ENCODE results near the gene MED12L.

The MED12L gene

GRCh38 chr3:151182349-151183079 lies 97.0 kb downstream of the MED12L start:
- DNase-seq: no peak

GRCh38 chr3:151183265-151183671 lies 97.8 kb downstream of the MED12L start:
- DNase-seq: no peak

DNA sequence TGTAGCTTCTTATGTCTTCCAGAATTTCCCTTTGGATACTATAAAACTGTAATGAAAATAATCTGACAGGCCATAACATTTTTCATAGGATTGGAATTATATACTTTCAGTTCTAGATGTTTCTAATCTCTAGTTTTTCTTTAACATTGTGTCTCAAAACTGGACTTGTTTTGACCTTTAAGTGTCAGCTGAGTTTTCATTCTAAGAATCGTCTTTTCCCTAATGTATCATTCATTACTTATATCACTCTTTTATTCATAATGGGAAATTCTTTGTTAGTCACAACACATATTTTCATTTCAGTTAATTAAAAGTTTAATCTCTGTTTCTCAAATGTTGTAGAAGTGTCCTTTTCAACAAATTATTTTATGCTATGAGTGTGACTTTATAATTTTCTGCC lies 105.6 kb downstream of the MED12L start:
- DNase-seq: no peak

- no peak for DNase-seq
These were observed 107.1 kb downstream of the MED12L start for GRCh38 chr3:151192545-151192944.

- no peak for DNase-seq
These were observed 110.4 kb downstream of the MED12L start for GRCh38 chr3:151195826-151196225.

GRCh38 chr3:151196434-151196833 lies 111.0 kb downstream of the MED12L start:
- DNase-seq: no peak

- no peak for DNase-seq
These were observed 111.8 kb downstream of the MED12L start for GRCh38 chr3:151197228-151197627.

GRCh38 chr3:151197981-151198767 lies 112.7 kb downstream of the MED12L start:
- no peak for DNase-seq

DNA sequence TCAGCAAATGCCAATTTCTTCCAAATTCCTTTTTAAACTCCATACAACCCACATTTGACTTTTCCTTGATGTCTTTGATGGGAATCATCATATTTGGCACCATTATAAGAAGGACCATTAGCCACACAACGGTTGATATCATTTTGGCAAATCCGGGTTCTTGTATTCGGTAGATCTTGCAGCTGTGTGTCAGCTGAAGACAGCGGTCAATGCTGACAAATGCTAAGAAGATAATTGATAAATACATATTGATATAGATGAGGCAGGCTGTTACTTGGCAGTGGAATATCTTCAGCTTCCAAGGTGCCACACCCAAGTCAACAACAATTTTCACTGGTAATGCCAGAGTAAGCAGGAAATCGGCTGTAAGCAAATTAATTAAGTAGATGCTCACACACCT lies 113.4 kb downstream of the MED12L start:
- DNase-seq: no peak

DNA sequence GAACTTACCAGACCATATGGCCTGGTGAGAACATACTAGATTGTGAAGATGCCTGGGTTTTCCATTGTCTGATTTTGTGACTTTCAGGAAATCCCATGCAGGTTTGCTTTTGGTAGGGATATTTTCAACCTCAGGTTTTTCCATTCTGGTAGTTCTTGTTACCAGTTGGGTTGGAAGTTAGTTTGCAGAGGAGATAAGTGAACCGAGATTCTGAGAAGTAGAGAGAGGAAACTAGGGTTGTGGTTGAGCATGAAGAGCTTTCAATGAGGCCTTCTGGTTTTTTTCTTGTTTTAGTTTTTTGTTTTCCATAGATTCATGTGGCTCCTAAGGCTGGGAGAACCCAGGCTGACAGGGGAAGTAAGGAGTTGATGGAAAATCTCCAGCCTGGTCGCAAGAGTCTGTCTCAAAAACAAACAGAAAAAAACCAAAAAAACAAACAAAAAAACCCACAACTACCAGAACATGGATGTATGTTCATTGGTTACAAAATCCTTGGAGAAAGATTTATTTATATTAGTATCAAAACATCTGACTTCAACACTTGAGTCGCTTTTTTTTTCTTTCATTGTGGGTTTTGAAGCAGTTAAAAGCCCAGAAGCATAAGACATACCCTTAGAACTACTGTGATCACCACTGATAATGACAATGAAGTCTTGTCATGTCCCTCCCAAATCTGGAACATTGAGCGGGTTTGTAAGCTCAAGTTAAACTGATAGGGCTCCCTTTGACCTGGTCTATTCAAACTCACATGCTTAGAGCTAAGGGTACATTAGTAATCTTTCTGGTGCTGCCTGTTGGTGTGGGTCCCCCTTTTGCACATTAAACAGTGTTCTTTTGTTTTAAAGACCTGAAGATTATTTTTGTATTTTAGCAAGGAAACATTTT lies 114.3 kb downstream of the MED12L start:
- no peak for DNase-seq

- DNase-seq: no peak
These were observed 115.1 kb downstream of the MED12L start for GRCh38 chr3:151200586-151200985.

- no peak for DNase-seq
These were observed 115.7 kb downstream of the MED12L start for GRCh38 chr3:151201051-151201730.

DNA sequence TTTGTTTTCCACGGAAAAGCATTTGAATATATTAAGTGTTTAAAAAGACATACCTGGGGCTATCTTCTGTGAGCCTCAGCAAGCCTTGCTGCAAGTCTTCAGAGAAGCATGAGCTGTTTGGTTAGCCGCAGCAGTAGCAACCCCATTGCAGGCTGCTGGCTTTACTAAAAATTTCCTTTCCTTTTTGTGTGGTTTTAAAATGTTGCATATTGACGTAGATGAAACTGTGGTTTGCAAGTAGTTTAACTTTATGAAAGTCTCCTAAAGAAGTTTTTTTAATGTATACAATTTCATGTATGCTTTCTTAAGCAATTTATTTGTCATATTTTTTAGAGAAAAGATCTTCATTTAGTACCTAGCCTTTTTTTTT lies 117.6 kb downstream of the MED12L start, which contains the start of gene GPR171:
Gene GPR171 (minus strand): TSS at position 166 of the 370 bp plus-strand sequence. CDS start 3,830 bp downstream, outside the sequence.
- no peak for DNase-seq

DNA sequence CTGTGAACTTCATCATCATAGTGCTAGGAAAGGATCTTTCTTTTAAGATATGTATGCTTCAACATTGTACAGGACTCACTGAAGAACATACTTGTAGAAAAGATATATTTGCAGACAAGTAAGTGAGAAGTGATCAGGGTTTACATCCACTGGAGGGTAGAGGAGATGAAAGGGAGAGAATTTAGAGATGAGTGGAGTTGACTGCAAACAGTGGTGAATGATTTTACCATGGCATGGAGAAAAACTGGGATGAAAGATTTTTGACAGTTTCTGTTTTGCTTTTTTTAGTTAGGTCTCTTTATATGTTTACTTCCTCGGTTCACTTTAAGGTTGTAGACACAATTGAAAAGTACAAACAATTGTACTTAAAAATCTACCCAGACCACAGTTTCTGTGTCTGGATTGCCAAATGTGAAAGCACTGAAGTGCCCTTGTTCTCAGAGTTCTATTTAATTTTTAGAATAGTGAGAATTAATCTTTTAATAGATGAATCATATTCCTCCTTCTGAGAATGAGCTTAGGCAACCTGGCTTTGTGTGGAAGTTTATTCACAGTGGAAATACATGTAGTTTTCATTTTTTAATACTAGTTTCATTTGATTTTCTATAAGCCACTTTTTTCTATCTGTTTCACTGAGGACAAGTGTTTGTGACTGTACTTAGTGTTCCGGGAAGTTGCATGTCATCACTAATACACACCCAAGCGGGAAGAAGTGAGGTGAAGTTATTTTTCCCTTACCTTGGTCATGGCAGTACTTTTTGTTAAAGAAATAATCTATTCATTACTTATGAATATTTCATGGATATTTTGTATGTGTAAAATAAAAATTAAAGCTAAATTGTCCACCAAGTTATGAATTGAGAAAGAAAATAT lies 119.3 kb downstream of the MED12L start:
- DNase-seq: no peak

- no peak for DNase-seq
These were observed 120.0 kb downstream of the MED12L start for GRCh38 chr3:151205482-151205881.

DNA sequence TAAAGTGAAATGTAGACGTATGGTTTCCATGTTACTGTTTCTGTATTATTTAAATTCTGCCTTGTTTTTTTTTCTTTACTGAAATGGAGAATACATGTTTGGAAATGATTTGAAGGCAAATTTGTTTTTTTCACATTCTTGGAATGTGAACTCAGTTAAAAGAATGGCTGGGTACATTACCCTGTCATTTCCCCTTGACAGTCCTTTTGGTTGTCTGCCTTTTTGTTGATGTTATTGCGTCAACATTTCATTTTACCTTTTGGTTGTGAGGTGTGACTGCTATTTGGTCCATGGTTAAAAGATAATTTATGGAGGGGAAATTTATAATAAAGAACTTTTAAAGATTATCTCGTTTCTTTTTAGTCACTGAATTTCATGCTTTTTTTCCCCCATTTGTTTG lies 120.7 kb downstream of the MED12L start:
- DNase-seq: no peak

GRCh38 chr3:151209654-151210053 lies 124.2 kb downstream of the MED12L start:
- DNase-seq: no peak

- DNase-seq: no peak
These were observed 125.4 kb downstream of the MED12L start for GRCh38 chr3:151210676-151211381.

DNA sequence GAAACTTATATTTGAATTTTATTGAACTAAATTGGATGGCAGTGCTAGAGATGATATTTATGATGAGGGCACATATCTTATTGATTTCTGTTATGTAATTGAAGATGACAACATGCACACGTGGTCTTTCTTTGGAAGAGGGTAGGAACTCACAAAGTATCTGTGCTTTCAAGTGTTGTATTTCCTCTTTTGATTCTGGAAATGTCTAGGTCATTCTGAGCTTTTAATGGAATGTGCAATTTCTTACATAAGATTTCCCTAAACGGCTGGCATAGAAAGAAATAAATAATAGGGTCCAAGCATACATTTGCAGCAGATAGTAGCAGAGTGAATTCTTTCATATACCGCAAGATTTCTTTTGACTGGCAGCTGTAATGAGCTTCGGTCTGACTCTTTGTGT lies 127.7 kb downstream of the MED12L start:
- no peak for DNase-seq

GRCh38 chr3:151213881-151214280 lies 128.4 kb downstream of the MED12L start:
- no peak for DNase-seq

GRCh38 chr3:151214459-151214858 lies 129.0 kb downstream of the MED12L start:
- no peak for DNase-seq
